ENCODE measurements around the gene CRTC3. TPM values are rescaled to one million over a fixed set of nuclear protein-coding genes. Genes with fewer than 3 reads are reported as not detected.

The CRTC3 gene
- total and polyA plus RNA-seq, 5 donors from 2014 or later, result 27.5 to 110 (median 31.2) TPM

DNA sequence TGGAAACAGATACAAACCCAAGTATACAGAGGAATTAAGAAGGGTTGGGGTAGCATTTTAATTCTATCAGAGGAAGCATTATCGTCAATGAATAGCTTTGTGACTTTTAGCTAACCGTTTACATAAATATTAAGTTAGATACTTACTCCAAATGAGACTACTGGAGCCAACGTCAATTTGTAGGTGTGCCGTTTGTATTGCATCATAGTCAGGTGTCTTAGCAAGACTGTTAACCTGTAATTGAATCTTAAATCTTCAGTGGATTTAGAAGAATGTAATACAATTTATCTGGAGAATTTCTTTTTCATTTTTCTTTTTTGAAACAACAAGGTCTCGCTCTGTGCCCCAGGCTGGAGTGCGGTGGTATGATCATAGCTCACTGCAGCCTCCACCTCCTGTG lies 55.1 kb downstream of the CRTC3 start:
- Mint-ChIP-seq H3K36me3 (peaks cover 21% of the 10 kb centered on the region), H3K4me1 (peaks cover 32 to 90% (median 61%) of the 10 kb centered on the region in 4 donors), H3K27ac (peak overlapping the region in 2 of 3 donors; percentile 86 to 88)

DNA sequence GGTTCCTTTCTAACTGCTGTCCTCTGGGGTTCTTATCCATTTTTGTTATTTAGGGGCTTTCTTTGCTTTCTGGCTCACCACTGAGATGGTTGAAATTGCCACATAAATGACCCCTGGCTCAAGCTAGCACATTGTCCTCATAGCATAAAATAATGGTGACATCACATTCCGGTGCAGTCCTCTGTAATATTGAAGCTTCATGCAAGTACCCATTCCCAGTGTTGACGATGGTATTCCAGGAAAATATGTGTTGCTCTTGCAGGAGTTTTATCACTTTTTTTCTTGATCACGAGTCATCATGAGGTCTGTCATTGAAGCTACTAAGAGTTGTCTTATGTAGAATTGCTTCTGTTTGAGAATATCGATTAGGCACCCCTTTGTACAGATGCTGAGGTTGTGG lies 56.1 kb downstream of the CRTC3 start:
- DNase-seq, result no peak
- no peaks in the 10 kb centered on the region for H3K9me3 ChIP-seq (ENCODE audit: control insufficient read depth in 2 of 2, low read length in 2 of 2)
- Mint-ChIP-seq H3K27ac (peak overlapping the region in 2 of 3 donors; percentile 60 to 88), H3K9me3 (peaks cover 0 to 2% (median 0%) of the 10 kb centered on the region in 7 donors), H3K36me3 (peaks cover 25% of the 10 kb centered on the region), H3K4me1 (peaks cover 32 to 88% (median 63%) of the 10 kb centered on the region in 4 donors), H3K4me3 (no peak overlapping the region), H3K27me3 (no peaks in the 10 kb centered on the region)
- peaks cover 52% of the 10 kb centered on the region for H3K4me1 ChIP-seq (ENCODE audit: control insufficient read depth, insufficient read depth, low read length, poor library complexity, severe bottlenecking)
- H3K36me3 ChIP-seq (ENCODE audit: control insufficient read depth, insufficient read depth, low read length), result peaks cover 11% of the 10 kb centered on the region
- ATAC-seq (ENCODE audit: low read depth in 2 of 2), result no peak
- no peaks in the 10 kb centered on the region for H3K27me3 ChIP-seq (ENCODE audit: control insufficient read depth, insufficient read depth, low read length)
- no peak overlapping the region for H3K27ac ChIP-seq (ENCODE audit: insufficient read depth, low read length, poor library complexity, severe bottlenecking)
- no peak overlapping the region for H3K4me3 ChIP-seq (ENCODE audit: low read depth, low read length)

More for the DNA sequence above, 55.1 kb downstream of the CRTC3 start:
- Histone ChIP-seq H3K4me1 (ENCODE audit: control insufficient read depth, insufficient read depth, low read length, poor library complexity, severe bottlenecking) (peaks cover 46% of the 10 kb centered on the region), H3K36me3 (ENCODE audit: control insufficient read depth, insufficient read depth, low read length) (peaks cover 11% of the 10 kb centered on the region), H3K27ac (ENCODE audit: insufficient read depth, low read length, poor library complexity, severe bottlenecking) (no peak overlapping the region), H3K4me3 (ENCODE audit: low read depth, low read length) (no peak overlapping the region), H3K9me3 (ENCODE audit: control insufficient read depth in 2 of 2, low read length in 2 of 2) (no peaks in the 10 kb centered on the region), H3K27me3 (ENCODE audit: control insufficient read depth, insufficient read depth, low read length) (no peaks in the 10 kb centered on the region)
- Mint-ChIP-seq H3K27me3 (no peaks in the 10 kb centered on the region), H3K9me3 (peaks cover 0 to 2% (median 0%) of the 10 kb centered on the region in 7 donors), H3K4me3 (no peak overlapping the region)
- ATAC-seq (ENCODE audit: low read depth in 2 of 2) (no peak), DNase-seq (no peak)

DNA sequence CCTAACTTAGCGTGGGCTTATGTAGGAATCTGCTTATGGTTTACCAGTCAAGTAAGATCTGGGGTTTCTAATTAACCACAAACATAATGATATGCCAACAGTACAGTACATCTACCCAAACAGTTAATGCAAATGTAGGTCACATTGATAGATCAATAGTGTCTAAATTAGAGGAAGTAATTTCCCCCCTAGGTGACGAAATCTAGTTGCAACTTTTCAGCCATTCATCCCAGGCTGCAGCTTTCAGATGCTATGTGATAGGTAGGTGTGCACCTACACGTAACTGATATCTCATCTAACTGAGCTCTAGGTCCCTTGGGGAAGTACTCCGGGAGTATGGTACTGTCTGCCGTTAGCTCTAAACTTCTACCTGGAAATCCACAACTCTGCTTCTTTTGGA lies 57.2 kb downstream of the CRTC3 start:
- Mint-ChIP-seq H3K27me3 (no peaks in the 10 kb centered on the region), H3K36me3 (peaks cover 22% of the 10 kb centered on the region), H3K27ac (peak overlapping the region; percentile 65 to 96 (median 87)), H3K9me3 (peaks cover 0 to 2% (median 0%) of the 10 kb centered on the region in 7 donors), H3K4me3 (peak overlapping the region; percentile 28 to 63 (median 34)), H3K4me1 (peaks cover 25 to 81% (median 55%) of the 10 kb centered on the region in 4 donors)
- Histone ChIP-seq H3K27ac (ENCODE audit: insufficient read depth, low read length, poor library complexity, severe bottlenecking) (peak overlapping the region; percentile 17), H3K4me1 (ENCODE audit: control insufficient read depth, insufficient read depth, low read length, poor library complexity, severe bottlenecking) (peaks cover 42% of the 10 kb centered on the region), H3K27me3 (ENCODE audit: control insufficient read depth, insufficient read depth, low read length) (no peaks in the 10 kb centered on the region), H3K4me3 (ENCODE audit: low read depth, low read length) (peak overlapping the region; percentile 42), H3K9me3 (ENCODE audit: control insufficient read depth in 2 of 2, low read length in 2 of 2) (no peaks in the 10 kb centered on the region), H3K36me3 (ENCODE audit: control insufficient read depth, insufficient read depth, low read length) (peaks cover 11% of the 10 kb centered on the region)
- ATAC-seq (ENCODE audit: low read depth in 2 of 2) (no peak), DNase-seq (no peak)

DNA sequence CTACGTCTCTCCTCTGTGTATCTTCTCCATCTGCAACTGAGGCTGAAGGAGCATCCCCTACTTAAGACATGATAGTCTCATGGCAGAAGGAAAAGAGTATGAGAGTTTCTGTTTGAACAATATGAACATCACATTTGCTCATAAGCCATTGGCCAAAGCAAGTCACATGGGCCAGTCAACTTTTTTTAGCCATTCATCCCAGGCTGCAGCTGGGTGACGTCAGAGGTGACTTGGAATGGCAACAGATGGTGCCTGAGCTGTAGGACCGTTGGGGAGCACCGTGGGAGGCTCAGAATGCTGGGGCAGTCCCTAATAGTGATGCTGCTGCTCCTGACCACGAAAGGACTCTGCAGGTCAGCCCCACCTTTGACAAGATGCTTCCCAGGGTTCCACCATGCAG lies 58.7 kb downstream of the CRTC3 start:
- no peaks in the 10 kb centered on the region for H3K27me3 ChIP-seq (ENCODE audit: control insufficient read depth, insufficient read depth, low read length)
- H3K9me3 ChIP-seq (ENCODE audit: control insufficient read depth in 2 of 2, low read length in 2 of 2), result no peaks in the 10 kb centered on the region
- peak overlapping the region in 2 of 3 donors; percentile 64 to 78 for H3K27ac Mint-ChIP-seq
- peaks cover 35% of the 10 kb centered on the region for H3K4me1 ChIP-seq (ENCODE audit: control insufficient read depth, insufficient read depth, low read length, poor library complexity, severe bottlenecking)
- peaks cover 26 to 81% (median 55%) of the 10 kb centered on the region in 4 donors for H3K4me1 Mint-ChIP-seq
- H3K4me3 ChIP-seq (ENCODE audit: low read depth, low read length), result no peak overlapping the region
- DNase-seq (no peak), ATAC-seq (ENCODE audit: low read depth in 2 of 2) (no peak)
- H3K27ac ChIP-seq (ENCODE audit: insufficient read depth, low read length, poor library complexity, severe bottlenecking), result no peak overlapping the region
- peaks cover 29% of the 10 kb centered on the region for H3K36me3 Mint-ChIP-seq
- peak overlapping the region in 1 of 4 donors; percentile 17 for H3K4me3 Mint-ChIP-seq
- no peaks in the 10 kb centered on the region for H3K27me3 Mint-ChIP-seq
- H3K36me3 ChIP-seq (ENCODE audit: control insufficient read depth, insufficient read depth, low read length), result peaks cover 11% of the 10 kb centered on the region
- H3K9me3 Mint-ChIP-seq, result peaks cover 0 to 2% (median 0%) of the 10 kb centered on the region in 7 donors

DNA sequence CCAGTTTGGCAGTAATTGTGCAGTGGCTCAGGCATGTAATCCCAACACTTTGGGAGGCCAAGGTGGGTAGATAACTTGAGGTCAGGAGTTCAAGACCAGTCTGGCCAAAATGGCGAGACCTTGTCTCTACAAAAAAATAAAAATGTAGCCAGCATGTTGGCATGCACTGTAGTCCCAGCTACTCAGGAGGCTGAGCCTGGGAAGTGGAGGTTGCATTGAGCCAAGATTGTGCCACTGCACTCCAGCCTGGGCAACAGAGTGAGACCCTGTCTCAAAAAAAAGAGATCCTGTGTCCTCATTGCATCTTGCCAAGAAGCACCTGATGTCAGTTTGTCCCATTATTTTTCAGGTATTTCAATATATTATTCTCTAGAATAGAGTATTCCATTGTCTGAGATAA lies 61.8 kb downstream of the CRTC3 start:
- Mint-ChIP-seq H3K36me3 (peaks cover 36% of the 10 kb centered on the region), H3K9me3 (peaks cover 0 to 2% (median 0%) of the 10 kb centered on the region in 7 donors), H3K4me1 (peaks cover 44 to 86% (median 62%) of the 10 kb centered on the region in 4 donors), H3K27ac (peak overlapping the region; percentile 33 to 99 (median 97)), H3K4me3 (peak overlapping the region in 1 of 4 donors; percentile 84), H3K27me3 (no peaks in the 10 kb centered on the region)
- Histone ChIP-seq H3K27ac (ENCODE audit: insufficient read depth, low read length, poor library complexity, severe bottlenecking) (no peak overlapping the region), H3K9me3 (ENCODE audit: control insufficient read depth in 2 of 2, low read length in 2 of 2) (no peaks in the 10 kb centered on the region), H3K36me3 (ENCODE audit: control insufficient read depth, insufficient read depth, low read length) (peaks cover 3% of the 10 kb centered on the region), H3K4me1 (ENCODE audit: control insufficient read depth, insufficient read depth, low read length, poor library complexity, severe bottlenecking) (peaks cover 58% of the 10 kb centered on the region), H3K4me3 (ENCODE audit: low read depth, low read length) (no peak overlapping the region), H3K27me3 (ENCODE audit: control insufficient read depth, insufficient read depth, low read length) (no peaks in the 10 kb centered on the region)
- ATAC-seq (ENCODE audit: low read depth in 2 of 2), result no peak
- no peak for DNase-seq

DNA sequence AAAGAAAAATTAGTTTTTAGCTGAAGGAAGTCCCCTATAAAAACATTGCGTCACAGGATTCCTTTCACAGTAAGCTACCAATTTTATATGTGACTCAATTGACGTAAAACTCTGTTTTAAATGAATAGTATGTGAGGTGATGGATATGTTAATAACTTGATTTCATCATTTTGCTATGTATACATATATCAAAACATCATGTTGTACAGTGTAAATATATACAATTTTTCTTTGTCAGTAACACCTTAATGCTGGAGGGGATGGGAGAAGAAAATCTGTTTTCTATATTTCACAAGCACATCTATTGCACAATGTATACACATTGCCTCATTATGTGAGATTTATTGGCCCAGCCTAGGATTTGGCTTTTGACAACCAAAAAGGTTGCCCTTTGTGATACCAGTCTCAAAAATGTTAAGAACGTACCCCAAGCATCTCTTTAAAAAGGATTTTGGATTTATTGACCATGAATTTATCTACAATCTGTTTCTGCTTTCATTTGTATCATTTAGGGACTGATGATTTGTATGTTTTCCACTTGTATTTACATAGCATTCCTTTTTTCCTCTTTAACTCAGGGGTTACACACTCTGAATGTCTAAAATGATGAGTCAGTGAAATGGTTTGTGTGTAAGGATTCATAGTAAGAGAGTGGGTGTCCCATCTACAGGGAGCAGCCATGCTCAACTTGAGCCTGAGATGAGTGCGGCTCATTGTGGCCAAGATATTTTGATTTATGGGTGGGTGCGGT lies 62.6 kb downstream of the CRTC3 start:
- Mint-ChIP-seq H3K9me3 (peaks cover 0 to 2% (median 0%) of the 10 kb centered on the region in 7 donors), H3K36me3 (peaks cover 39% of the 10 kb centered on the region), H3K27me3 (no peaks in the 10 kb centered on the region), H3K4me1 (peaks cover 39 to 86% (median 61%) of the 10 kb centered on the region in 4 donors), H3K4me3 (peak overlapping the region in 2 of 4 donors; percentile 38 to 84), H3K27ac (peak overlapping the region; percentile 97 to 100 (median 99))
- peaks cover 58% of the 10 kb centered on the region for H3K4me1 ChIP-seq (ENCODE audit: control insufficient read depth, insufficient read depth, low read length, poor library complexity, severe bottlenecking)
- H3K36me3 ChIP-seq (ENCODE audit: control insufficient read depth, insufficient read depth, low read length), result peaks cover 3% of the 10 kb centered on the region
- no peaks in the 10 kb centered on the region for H3K27me3 ChIP-seq (ENCODE audit: control insufficient read depth, insufficient read depth, low read length)
- no peaks in the 10 kb centered on the region for H3K9me3 ChIP-seq (ENCODE audit: control insufficient read depth in 2 of 2, low read length in 2 of 2)
- H3K27ac ChIP-seq (ENCODE audit: insufficient read depth, low read length, poor library complexity, severe bottlenecking), result no peak overlapping the region
- ATAC-seq (ENCODE audit: low read depth in 2 of 2) (no peak), DNase-seq (no peak)
- no peak overlapping the region for H3K4me3 ChIP-seq (ENCODE audit: low read depth, low read length)

DNA sequence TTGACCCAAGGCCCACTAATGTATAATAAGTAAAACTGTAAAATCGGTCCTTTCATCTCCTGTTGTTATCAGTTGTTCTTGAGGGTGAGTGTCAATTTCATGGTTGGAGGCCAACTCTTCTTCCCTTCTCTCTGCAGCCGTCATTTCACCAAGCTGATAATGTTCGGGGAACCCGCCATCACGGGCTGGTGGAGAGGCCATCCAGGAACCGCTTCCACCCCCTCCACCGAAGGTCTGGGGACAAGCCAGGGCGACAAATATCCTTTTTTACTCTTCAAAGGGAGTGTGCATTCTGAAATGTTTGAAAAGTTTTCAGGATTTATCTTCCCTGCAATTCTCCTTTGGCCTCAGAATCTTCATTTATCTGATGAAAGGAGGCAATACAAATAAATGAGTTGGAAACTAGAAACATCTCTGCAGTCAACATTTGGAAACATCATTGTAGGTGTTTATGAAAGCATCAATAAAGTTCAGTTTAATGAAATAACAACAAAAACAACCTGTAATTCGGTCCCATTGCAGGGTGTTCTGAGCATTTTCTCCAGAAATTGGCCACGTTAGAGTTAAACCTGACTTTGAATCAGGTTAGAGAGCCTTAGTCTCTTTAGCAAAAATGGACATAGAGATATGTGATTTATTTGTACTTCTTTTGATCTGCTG lies 63.9 kb downstream of the CRTC3 start:
- Mint-ChIP-seq H3K27me3 (no peaks in the 10 kb centered on the region), H3K36me3 (peaks cover 45% of the 10 kb centered on the region), H3K9me3 (peaks cover 0 to 2% (median 0%) of the 10 kb centered on the region in 7 donors), H3K27ac (peak overlapping the region; percentile 97 to 100 (median 99)), H3K4me1 (peaks cover 40 to 88% (median 66%) of the 10 kb centered on the region in 4 donors), H3K4me3 (peak overlapping the region; percentile 84 to 95 (median 88))
- ATAC-seq (ENCODE audit: low read depth in 2 of 2) (no peak), DNase-seq (no peak)
- H3K9me3 ChIP-seq (ENCODE audit: control insufficient read depth in 2 of 2, low read length in 2 of 2), result no peaks in the 10 kb centered on the region
- H3K27ac ChIP-seq (ENCODE audit: insufficient read depth, low read length, poor library complexity, severe bottlenecking), result peak overlapping the region; percentile 87
- H3K27me3 ChIP-seq (ENCODE audit: control insufficient read depth, insufficient read depth, low read length), result no peaks in the 10 kb centered on the region
- H3K4me1 ChIP-seq (ENCODE audit: control insufficient read depth, insufficient read depth, low read length, poor library complexity, severe bottlenecking), result peaks cover 63% of the 10 kb centered on the region
- H3K4me3 ChIP-seq (ENCODE audit: low read depth, low read length), result peak overlapping the region; percentile 40
- H3K36me3 ChIP-seq (ENCODE audit: control insufficient read depth, insufficient read depth, low read length), result peaks cover 3% of the 10 kb centered on the region

Measured in CD4-positive, CD25-positive, alpha-beta regulatory T cell (primary cell).